Upper lobe of left lung (tissue), 4 donors: ENCODE results near the gene ZMAT3.

Experiments
- EP300 ChIP-seq, 4 donors: sonication (generic); formaldehyde crosslinking; IDR thresholded peaks; one replicate each; pipeline ENCODE4 v1.5.1; 2017; ENCODE audit warnings: antibody characterized with exemption in 4 of 4, control low read depth in 2 of 4
- POLR2AphosphoS5 ChIP-seq, 2 donors: sonication (generic); formaldehyde crosslinking; IDR thresholded peaks; one replicate each; pipeline ENCODE4 v1.5.1; 2017; ENCODE audit warnings: antibody characterized with exemption in 2 of 2
- TF ChIP-seq, protein P1 (sequence below), 6 experiments: fragments of 450-650 bp in 4 of 6; fragments of 200-600 bp in 2 of 6; sonication (generic) in 2 of 6; IDR thresholded peaks; one replicate each; pipeline ENCODE4 v1.5.1; 2016 to 2019; ENCODE audit warnings: antibody characterized with exemption in 6 of 6

DNA sequence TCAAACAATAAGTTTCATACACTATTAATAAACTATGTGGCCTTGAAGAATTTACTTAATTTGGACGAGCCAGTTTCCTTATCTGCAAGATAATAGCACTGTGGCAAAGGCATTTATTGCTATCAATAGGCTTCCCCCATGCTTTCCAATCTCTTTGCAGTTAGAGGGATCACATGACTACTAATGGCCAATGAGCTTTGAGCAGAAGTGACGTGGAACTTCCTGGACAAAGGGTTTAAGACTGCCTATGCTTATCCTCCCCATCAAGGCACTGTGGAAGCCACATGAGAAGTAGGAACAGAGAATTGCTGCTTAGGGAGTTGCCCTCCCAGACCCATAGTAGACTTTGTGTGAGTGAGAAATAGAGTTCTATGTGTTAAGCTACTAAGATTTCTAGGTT is 16.7 kb upstream of the ZMAT3 start:
- TF ChIP-seq, protein P1, sequence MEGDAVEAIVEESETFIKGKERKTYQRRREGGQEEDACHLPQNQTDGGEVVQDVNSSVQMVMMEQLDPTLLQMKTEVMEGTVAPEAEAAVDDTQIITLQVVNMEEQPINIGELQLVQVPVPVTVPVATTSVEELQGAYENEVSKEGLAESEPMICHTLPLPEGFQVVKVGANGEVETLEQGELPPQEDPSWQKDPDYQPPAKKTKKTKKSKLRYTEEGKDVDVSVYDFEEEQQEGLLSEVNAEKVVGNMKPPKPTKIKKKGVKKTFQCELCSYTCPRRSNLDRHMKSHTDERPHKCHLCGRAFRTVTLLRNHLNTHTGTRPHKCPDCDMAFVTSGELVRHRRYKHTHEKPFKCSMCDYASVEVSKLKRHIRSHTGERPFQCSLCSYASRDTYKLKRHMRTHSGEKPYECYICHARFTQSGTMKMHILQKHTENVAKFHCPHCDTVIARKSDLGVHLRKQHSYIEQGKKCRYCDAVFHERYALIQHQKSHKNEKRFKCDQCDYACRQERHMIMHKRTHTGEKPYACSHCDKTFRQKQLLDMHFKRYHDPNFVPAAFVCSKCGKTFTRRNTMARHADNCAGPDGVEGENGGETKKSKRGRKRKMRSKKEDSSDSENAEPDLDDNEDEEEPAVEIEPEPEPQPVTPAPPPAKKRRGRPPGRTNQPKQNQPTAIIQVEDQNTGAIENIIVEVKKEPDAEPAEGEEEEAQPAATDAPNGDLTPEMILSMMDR (IDR thresholded peaks at IDR 0.05): no peak
- no peak for TF ChIP-seq POLR2AphosphoS5 (IDR thresholded peaks at IDR 0.05)
- no peak for TF ChIP-seq EP300 (IDR thresholded peaks at IDR 0.05)
